HL-60 (cell line): Measurements from ENCODE around the gene KCNJ13.

Experiments
- DNase-seq, 2 experiments: peaks; one replicate each; pipeline ENCODE4 v3.0.0-alpha.2; 2010 to 2020; ENCODE audit warnings: low read depth in 1 of 2, low spot score in 1 of 2
- H3K27ac ChIP-seq: fragments of 250-450 bp; sonication (Bioruptor Pico); replicated peaks from 2 replicates; pipeline ENCODE4 v1.5.1; 2020; ENCODE audit warnings: mild to moderate bottlenecking, moderate library complexity
- H3K27me3 ChIP-seq: fragments of 250-450 bp; sonication (Bioruptor Pico); 2 replicates; pipeline ENCODE4 v1.5.1; 2021; ENCODE audit warnings: mild to moderate bottlenecking, moderate library complexity; ENCODE audit not compliant: insufficient read depth, poor library complexity, severe bottlenecking
- H3K4me3 ChIP-seq: replicated peaks from 2 replicates; pipeline ENCODE4 v1.5.1; 2011; ENCODE audit warnings: mild to moderate bottlenecking, control low read depth, low read length; ENCODE audit not compliant: insufficient read depth
- GABPA ChIP-seq: IDR thresholded peaks from 2 replicates; pipeline ENCODE4 v1.6.1; 2012; ENCODE audit warnings: low read depth
- POLR2AphosphoS5 ChIP-seq: IDR thresholded peaks from 2 replicates; pipeline ENCODE4 v1.6.1; 2012; ENCODE audit warnings: low read depth
- SPI1 ChIP-seq: IDR thresholded peaks from 2 replicates; pipeline ENCODE4 v1.6.1; 2012; ENCODE audit warnings: low read depth, mild to moderate bottlenecking, borderline replicate concordance
- TF ChIP-seq, protein P1 (sequence below): IDR thresholded peaks from one replicate; pipeline ENCODE4 v1.5.1; 2011; ENCODE audit warnings: low read length, control low read depth, inconsistent platforms; ENCODE audit not compliant: insufficient read depth
- TF ChIP-seq, protein P2 (sequence below): IDR thresholded peaks from 2 replicates; pipeline ENCODE4 v1.6.1; 2012; ENCODE audit warnings: low read depth; ENCODE audit not compliant: insufficient replicate concordance

The KCNJ13 gene

DNA sequence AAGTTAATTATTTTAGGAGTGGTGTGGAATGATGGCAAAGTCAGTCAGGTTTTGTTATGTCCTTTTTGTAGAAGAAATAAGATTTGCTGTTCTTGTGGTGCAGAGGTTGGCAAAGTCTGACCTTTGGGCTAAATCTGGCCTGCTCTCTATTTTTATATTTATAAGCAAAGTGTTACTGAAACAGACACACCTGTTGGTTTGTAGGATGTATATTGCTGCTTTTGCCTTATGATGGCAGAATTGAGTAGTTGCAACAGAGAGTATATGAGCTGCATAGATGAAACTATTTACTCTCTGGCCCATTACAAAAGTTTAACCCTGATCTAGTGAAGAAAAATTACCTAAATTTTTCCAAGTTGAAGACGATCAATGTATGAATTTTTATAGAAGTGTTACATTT, 34.1 kb upstream of the KCNJ13 start:
- no peak for DNase-seq
- no peak overlapping the region for H3K27ac ChIP-seq
- no peak for TF ChIP-seq GABPA
- TF ChIP-seq, protein P1, sequence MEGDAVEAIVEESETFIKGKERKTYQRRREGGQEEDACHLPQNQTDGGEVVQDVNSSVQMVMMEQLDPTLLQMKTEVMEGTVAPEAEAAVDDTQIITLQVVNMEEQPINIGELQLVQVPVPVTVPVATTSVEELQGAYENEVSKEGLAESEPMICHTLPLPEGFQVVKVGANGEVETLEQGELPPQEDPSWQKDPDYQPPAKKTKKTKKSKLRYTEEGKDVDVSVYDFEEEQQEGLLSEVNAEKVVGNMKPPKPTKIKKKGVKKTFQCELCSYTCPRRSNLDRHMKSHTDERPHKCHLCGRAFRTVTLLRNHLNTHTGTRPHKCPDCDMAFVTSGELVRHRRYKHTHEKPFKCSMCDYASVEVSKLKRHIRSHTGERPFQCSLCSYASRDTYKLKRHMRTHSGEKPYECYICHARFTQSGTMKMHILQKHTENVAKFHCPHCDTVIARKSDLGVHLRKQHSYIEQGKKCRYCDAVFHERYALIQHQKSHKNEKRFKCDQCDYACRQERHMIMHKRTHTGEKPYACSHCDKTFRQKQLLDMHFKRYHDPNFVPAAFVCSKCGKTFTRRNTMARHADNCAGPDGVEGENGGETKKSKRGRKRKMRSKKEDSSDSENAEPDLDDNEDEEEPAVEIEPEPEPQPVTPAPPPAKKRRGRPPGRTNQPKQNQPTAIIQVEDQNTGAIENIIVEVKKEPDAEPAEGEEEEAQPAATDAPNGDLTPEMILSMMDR: no peak
- TF ChIP-seq POLR2AphosphoS5: no peak
- no peak overlapping the region for H3K4me3 ChIP-seq
- no peaks in the 10 kb centered on the region for H3K27me3 ChIP-seq

DNA sequence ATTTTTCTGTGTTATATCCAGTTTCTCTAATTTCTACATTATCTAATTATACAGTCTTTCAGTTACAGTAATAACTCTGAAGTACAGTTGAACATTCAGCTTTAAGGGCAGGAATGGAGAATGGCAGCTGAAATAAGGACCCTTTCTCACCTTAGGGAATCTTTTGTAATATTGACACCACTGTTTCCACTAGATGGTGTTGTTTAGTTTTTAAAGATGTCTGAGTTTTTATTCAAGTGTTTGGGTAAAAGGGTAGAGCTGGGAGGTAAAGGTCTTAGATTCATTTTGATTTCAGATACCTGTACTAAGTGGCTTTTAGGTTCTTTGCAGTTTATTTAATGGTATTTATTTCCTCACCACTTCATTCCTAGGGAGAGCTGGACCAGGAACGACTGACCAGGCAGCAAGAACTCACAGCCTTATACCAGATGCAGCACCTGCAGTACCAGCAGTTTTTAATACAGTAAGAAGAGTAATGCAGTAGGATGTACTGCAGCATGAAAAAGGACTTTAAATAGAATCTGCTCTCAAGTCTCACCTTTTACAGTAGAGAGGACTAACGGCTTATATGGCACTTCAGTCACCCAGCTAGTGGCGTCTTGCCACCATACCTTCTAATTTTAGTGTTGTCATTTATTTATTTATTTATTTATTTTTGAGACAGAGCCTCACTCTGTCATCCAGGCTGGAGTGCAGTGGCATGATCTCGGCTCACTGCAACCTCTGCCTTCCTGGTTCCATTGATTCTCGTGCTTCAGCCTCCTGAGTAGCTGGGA, 33.2 kb upstream of the KCNJ13 start:
- no peak overlapping the region for H3K27ac ChIP-seq
- no peak for DNase-seq
- TF ChIP-seq SPI1: no peak
- no peak for TF ChIP-seq POLR2AphosphoS5
- no peak for TF ChIP-seq GABPA
- TF ChIP-seq, protein P2, sequence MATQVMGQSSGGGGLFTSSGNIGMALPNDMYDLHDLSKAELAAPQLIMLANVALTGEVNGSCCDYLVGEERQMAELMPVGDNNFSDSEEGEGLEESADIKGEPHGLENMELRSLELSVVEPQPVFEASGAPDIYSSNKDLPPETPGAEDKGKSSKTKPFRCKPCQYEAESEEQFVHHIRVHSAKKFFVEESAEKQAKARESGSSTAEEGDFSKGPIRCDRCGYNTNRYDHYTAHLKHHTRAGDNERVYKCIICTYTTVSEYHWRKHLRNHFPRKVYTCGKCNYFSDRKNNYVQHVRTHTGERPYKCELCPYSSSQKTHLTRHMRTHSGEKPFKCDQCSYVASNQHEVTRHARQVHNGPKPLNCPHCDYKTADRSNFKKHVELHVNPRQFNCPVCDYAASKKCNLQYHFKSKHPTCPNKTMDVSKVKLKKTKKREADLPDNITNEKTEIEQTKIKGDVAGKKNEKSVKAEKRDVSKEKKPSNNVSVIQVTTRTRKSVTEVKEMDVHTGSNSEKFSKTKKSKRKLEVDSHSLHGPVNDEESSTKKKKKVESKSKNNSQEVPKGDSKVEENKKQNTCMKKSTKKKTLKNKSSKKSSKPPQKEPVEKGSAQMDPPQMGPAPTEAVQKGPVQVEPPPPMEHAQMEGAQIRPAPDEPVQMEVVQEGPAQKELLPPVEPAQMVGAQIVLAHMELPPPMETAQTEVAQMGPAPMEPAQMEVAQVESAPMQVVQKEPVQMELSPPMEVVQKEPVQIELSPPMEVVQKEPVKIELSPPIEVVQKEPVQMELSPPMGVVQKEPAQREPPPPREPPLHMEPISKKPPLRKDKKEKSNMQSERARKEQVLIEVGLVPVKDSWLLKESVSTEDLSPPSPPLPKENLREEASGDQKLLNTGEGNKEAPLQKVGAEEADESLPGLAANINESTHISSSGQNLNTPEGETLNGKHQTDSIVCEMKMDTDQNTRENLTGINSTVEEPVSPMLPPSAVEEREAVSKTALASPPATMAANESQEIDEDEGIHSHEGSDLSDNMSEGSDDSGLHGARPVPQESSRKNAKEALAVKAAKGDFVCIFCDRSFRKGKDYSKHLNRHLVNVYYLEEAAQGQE: no peak
- TF ChIP-seq, protein P1: no peak
- no peaks in the 10 kb centered on the region for H3K27me3 ChIP-seq
- H3K4me3 ChIP-seq: no peak overlapping the region

DNA sequence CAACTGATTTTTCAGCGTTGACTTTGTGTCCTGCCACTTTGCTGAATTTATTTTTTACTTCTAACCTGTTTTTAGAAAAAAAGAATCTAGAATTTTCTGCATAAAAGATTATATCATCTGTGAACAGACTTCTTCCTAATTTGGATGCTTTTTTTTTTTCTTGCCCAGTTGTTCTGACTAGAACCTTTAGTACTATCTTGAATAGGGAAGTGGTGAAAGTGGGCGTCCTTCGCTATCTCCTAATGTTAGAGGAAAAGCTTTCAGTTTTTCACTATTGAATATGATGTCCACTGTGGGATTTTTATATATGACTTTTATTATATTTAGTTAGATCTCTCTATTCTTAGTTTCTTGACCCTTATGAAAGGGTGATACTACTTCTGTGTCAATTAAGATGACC, 25.7 kb upstream of the KCNJ13 start:
- no peak overlapping the region for H3K27ac ChIP-seq
- DNase-seq: no peak

More for the DNA sequence above, 25.7 kb upstream of the KCNJ13 start:
- no peaks in the 10 kb centered on the region for H3K27me3 ChIP-seq
- H3K4me3 ChIP-seq: no peak overlapping the region
- TF ChIP-seq, protein P1: no peak
- TF ChIP-seq SPI1 (peak; percentile 60), POLR2AphosphoS5 (no peak), GABPA (no peak)
- TF ChIP-seq, protein P2: no peak
